Spleen (tissue), 11 donors: ENCODE results near the gene NCKIPSD. TPM values are rescaled to one million over a fixed set of nuclear protein-coding genes. Genes with fewer than 3 reads are reported as not detected.

Source experiments
- DNase-seq: peaks from one replicate; pipeline ENCODE4 v3.0.0-alpha.2; 2020
- H3K27ac ChIP-seq, 8 donors: fragments of 200-600 bp; sonication (generic) in 7 of 8; 1 replicate in 4 of 8; 2 replicates in 4 of 8; pipeline versions ENCODE4 v1.5.0 to v1.8.0; 2016 to 2021; ENCODE audit warnings: inconsistent platforms in 4 of 8, mild to moderate bottlenecking in 4 of 8, moderate library complexity in 1 of 8
- H3K27me3 ChIP-seq, 7 donors: fragments of 200-600 bp; sonication (generic) in 6 of 7; replicated peaks in 1 of 7; 1 replicate in 4 of 7; 2 replicates in 3 of 7; pipeline versions ENCODE4 v1.5.0 to v1.8.0; 2016 to 2021; ENCODE audit warnings: inconsistent platforms in 3 of 7, mild to moderate bottlenecking in 1 of 7
- H3K36me3 ChIP-seq, 6 donors: fragments of 200-600 bp; sonication (generic) in 5 of 6; 1 replicate in 4 of 6; 2 replicates in 2 of 6; pipeline versions ENCODE4 v1.5.0 to v1.8.0; 2016 to 2021; ENCODE audit warnings: inconsistent platforms in 2 of 6
- H3K4me1 ChIP-seq, 6 donors: fragments of 200-600 bp; sonication (generic) in 5 of 6; 1 replicate in 3 of 6; 2 replicates in 3 of 6; pipeline versions ENCODE4 v1.5.0 to v1.8.0; 2016 to 2021; ENCODE audit warnings: inconsistent platforms in 3 of 6
- H3K4me3 ChIP-seq, 8 donors: fragments of 200-600 bp; sonication (generic) in 7 of 8; 1 replicate in 4 of 8; 2 replicates in 4 of 8; pipeline versions ENCODE4 v1.5.0 to v1.8.0; 2016 to 2021; ENCODE audit warnings: inconsistent platforms in 4 of 8, mild to moderate bottlenecking in 4 of 8, moderate library complexity in 2 of 8
- H3K9me3 ChIP-seq, 8 donors: fragments of 200-600 bp; sonication (generic) in 7 of 8; 1 replicate in 4 of 8; 2 replicates in 4 of 8; pipeline versions ENCODE4 v1.5.0 to v1.8.0; 2016 to 2021; ENCODE audit warnings: inconsistent platforms in 4 of 8
- POLR2A ChIP-seq, 3 donors: fragments of 450-650 bp; IDR thresholded peaks; one replicate each; pipeline ENCODE4 v1.5.1; 2017; ENCODE audit warnings: antibody characterized with exemption in 3 of 3, mild to moderate bottlenecking in 1 of 3
- POLR2AphosphoS5 ChIP-seq, 3 donors: sonication (generic); formaldehyde crosslinking; IDR thresholded peaks; one replicate each; pipeline ENCODE4 v1.5.1; 2017; ENCODE audit warnings: antibody characterized with exemption in 3 of 3
- WGBS, 5 donors: extraction: QIAGEN DNeasy Blood & Tissue Kit in 3 of 5; methylation state at CpG; one replicate each; pipeline versions ENCODE4 v1.1.5 to v1.1.7; 2013 to 2018; 5-methylcytosine and 5-hydroxymethylcytosine counted together
- intact Hi-C: fragments of 100-400 bp; cut with DNase I; formaldehyde crosslinking; loops from one replicate; pipeline ENCODE4 v1.15.0; 2023; ENCODE audit warnings: low total_unique reads
- microRNA-seq, 3 donors: library from miRNA; unstranded; fragments of <30 nt; microRNA quantifications; one replicate each; pipeline versions ENCODE4 to v1.1.0, GENCODE V29; 2019 to 2020
- polyA plus RNA-seq, 3 donors: library from polyadenylated mRNA; stranded (reverse); fragments of 200-250 nt; gene quantifications; one replicate each; pipeline ENCODE4 v1.2.1, GENCODE V29; 2013
- small RNA-seq, 4 donors: library from RNA; depleted of rRNA; stranded (forward); fragments of <200 nt; gene quantifications; one replicate each; pipeline ENCODE3, GENCODE V24; 2016
- total RNA-seq, 7 donors: library from RNA; depleted of rRNA in 3 of 7; stranded (reverse); fragments of >200 nt in 3 of 7; fragmentation: NEBNext Ultra II Directional in 4 of 7; extraction: Animal tissue kit (Norgen Biotek cat#: 25700) in 4 of 7; gene quantifications; one replicate each; pipeline versions ENCODE4 v1.1.0 to v1.2.1, GENCODE V29; 2016 to 2021
- TF ChIP-seq, protein P1 (sequence below), 11 experiments: fragments of 200-600 bp in 7 of 11; fragments of 450-650 bp in 4 of 11; sonication (generic) in 4 of 11; IDR thresholded peaks in 8 of 11; conservative IDR thresholded peaks in 3 of 11; 1 replicate in 7 of 11; 2 replicates in 4 of 11; pipeline versions ENCODE4 v1.4.0 to v1.8.0; 2016 to 2021; ENCODE audit warnings: antibody characterized with exemption in 11 of 11, inconsistent platforms in 4 of 11, mild to moderate bottlenecking in 1 of 11
- donor health status: healthy with polysubstance abuse.
- donor health status: DM: no; HTN: no; CAD: no; lungs with moderate emphysema.
- donor health status: DM: no; HTN: no; CAD: no.
- donor health status: Bipolar disorder and iron deficiency.
- donor health status: healthy.
- donor health status: DM: no; HTN: no; CAD: no.
- donor health status: DM: yes; HTN: yes; CAD: no.

NCKIPSD gene
- total and polyA plus RNA-seq, 10 donors = 5.9 to 33.9 (median 17.8) TPM

DNA sequence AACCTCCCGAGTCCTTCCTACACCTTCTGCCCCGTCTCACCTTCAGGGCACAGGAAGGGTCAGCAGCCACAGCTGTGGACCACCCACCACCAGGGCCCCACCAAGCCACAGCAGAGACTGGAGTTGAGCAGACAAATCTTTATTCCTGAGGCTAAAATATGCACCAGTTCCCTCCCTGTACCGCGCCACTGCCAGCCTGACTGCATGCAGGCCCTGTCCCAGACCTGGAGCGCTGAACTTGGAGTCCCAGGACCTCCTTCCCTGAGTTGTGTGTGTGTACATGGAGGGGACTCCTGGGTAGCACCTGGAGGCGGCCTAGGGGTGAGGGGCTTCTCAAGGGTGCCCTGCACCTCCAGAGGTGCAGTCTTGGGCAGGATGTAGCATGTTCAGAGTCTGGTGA is 60.1 kb downstream of the NCKIPSD start:
- H3K27me3 ChIP-seq = no peaks in the 10 kb centered on the region
- no peaks in the 10 kb centered on the region for H3K9me3 ChIP-seq
- no peak overlapping the region for H3K27ac ChIP-seq
- H3K4me3 ChIP-seq = no peak overlapping the region
- TF ChIP-seq POLR2AphosphoS5 (IDR thresholded peaks at IDR 0.05) = no peak
- TF ChIP-seq, protein P1, sequence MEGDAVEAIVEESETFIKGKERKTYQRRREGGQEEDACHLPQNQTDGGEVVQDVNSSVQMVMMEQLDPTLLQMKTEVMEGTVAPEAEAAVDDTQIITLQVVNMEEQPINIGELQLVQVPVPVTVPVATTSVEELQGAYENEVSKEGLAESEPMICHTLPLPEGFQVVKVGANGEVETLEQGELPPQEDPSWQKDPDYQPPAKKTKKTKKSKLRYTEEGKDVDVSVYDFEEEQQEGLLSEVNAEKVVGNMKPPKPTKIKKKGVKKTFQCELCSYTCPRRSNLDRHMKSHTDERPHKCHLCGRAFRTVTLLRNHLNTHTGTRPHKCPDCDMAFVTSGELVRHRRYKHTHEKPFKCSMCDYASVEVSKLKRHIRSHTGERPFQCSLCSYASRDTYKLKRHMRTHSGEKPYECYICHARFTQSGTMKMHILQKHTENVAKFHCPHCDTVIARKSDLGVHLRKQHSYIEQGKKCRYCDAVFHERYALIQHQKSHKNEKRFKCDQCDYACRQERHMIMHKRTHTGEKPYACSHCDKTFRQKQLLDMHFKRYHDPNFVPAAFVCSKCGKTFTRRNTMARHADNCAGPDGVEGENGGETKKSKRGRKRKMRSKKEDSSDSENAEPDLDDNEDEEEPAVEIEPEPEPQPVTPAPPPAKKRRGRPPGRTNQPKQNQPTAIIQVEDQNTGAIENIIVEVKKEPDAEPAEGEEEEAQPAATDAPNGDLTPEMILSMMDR (IDR thresholded peaks at IDR 0.05 in 8 of 11, conservative IDR thresholded peaks at IDR 0.05 in 3 of 11) = no peak
- TF ChIP-seq POLR2A (IDR thresholded peaks at IDR 0.05) = no peak
- 93 to 99% (median 94%) methylated on average over 5 to 6 of the region's 6 CpGs for WGBS, 5 donors
- intact Hi-C loops = no loop called here
- DNase-seq = no peak
- peaks cover 0 to 65% (median 39%) of the 10 kb centered on the region in 6 donors for H3K36me3 ChIP-seq
- H3K4me1 ChIP-seq = peaks cover 0 to 15% (median 0%) of the 10 kb centered on the region in 6 donors

DNA sequence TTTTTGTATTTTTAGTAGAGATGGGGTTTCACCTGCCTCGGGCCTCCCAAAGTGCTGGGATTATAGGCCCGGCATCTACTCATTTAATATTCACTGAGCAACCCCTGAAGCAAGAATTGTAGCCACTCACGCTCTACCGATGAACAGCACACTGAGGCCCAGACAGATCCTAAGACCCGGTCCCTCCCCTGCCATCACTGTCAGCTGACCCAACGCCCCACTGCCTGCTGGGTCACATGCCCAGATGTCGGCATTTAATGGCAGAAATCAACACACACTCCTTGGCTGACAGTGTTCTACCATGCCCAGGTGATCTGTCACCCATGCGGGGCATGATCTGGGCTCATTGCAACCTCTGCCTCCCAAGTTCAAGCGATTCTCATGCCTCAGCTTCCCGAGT is 60.9 kb downstream of the NCKIPSD start:
- no peak for DNase-seq
- TF ChIP-seq POLR2AphosphoS5 (IDR thresholded peaks at IDR 0.05) (no peak), POLR2A (IDR thresholded peaks at IDR 0.05) (no peak)
- TF ChIP-seq, protein P1 (IDR thresholded peaks at IDR 0.05 in 8 of 11, conservative IDR thresholded peaks at IDR 0.05 in 3 of 11) = no peak
- WGBS, 5 donors = 94 to 99% (median 96%) methylated on average over 10 of the region's 10 CpGs
- Histone ChIP-seq H3K36me3 (peaks cover 0 to 57% (median 34%) of the 10 kb centered on the region in 6 donors), H3K27me3 (no peaks in the 10 kb centered on the region), H3K9me3 (no peaks in the 10 kb centered on the region), H3K4me1 (peaks cover 0 to 15% (median 0%) of the 10 kb centered on the region in 6 donors), H3K27ac (peak overlapping the region in 1 of 8 donors; percentile 38), H3K4me3 (no peak overlapping the region)
- intact Hi-C loops = no loop called here

DNA sequence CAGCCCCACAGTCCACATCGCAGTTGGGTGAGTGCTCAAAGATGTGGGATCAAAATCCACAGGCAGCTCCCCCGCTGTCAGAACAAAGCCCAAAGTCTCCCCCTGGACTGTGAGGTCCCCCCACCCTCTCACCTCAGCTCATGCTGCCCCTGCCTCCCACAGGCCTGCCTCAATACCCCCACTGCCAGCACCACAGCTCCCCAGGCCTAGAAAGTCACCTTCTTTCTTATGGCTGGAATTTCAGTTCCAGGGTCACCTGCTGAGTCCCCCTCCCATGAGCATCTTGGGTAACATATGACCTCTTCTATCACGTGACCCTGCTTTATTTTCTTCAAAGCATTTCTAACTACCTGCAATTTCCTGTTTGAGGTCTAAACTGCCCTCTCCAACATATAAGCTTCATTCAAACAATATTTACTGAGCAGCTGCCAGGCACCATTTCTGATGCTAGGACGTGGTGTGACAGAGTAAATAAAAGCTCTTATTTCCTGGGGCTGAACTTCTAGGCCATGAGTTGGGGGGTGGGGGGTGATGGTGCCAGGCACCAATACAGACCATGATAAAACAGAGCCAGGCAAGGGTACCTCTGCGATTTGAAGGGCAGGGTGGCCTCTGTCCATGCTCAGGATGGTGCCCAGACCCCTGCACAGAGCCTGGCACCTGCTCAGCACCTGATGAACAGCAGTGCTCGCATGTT is 61.7 kb downstream of the NCKIPSD start:
- peaks cover 0 to 6% (median under 1%) of the 10 kb centered on the region in 8 donors for H3K9me3 ChIP-seq
- peaks cover 0 to 49% (median 32%) of the 10 kb centered on the region in 6 donors for H3K36me3 ChIP-seq
- WGBS, 5 donors = 73 to 82% (median 80%) methylated on average over 6 of the region's 6 CpGs
- no peak for TF ChIP-seq POLR2A (IDR thresholded peaks at IDR 0.05)
- TF ChIP-seq, protein P1 (IDR thresholded peaks at IDR 0.05 in 8 of 11, conservative IDR thresholded peaks at IDR 0.05 in 3 of 11) = no peak
- no peak for TF ChIP-seq POLR2AphosphoS5 (IDR thresholded peaks at IDR 0.05)
- no peak overlapping the region for H3K4me3 ChIP-seq
- DNase-seq = no peak
- peak overlapping the region in 2 of 8 donors; percentile 26 to 38 for H3K27ac ChIP-seq
- no peaks in the 10 kb centered on the region for H3K27me3 ChIP-seq
- H3K4me1 ChIP-seq = peaks cover 0 to 15% (median 0%) of the 10 kb centered on the region in 6 donors
- intact Hi-C loops = no loop called here

Small RNAs within 50 kb of the gene (microRNA-seq; reads per million reads assigned to microRNA genes)
- 0 reads per million in 3 donors for gene MIR4793

Small RNAs within 50 kb of the gene (small RNA-seq; reads per million reads assigned to genes)
- 0 reads per million in 4 donors for gene AC141002.1

Other genes starting within 250 kb of the NCKIPSD start
- gene CCDC51, start 245.8 kb downstream of the NCKIPSD start, total RNA-seq = 10 to 100 TPM in 6 of 7 donors, 1 to 10 TPM in 1; 8.4 to 22.2 (median 18.7) TPM
- gene CCDC51, start 245.8 kb downstream of the NCKIPSD start, polyA plus RNA-seq = 10 to 100 TPM; 10.2 to 15.8 (median 12.4) TPM
- gene TMA7, start 245.7 kb downstream of the NCKIPSD start, total RNA-seq = 100 to 1,000 TPM; 145 to 258 (median 170) TPM
- gene TMA7, start 245.7 kb downstream of the NCKIPSD start, polyA plus RNA-seq = 100 to 1,000 TPM; 606 to 753 (median 701) TPM
- 10 to 100 TPM in 1 of 7 donors, 1 to 10 TPM in 6; 6.4 to 10.0 (median 7.0) TPM for gene ATRIP, start 239.2 kb downstream of the NCKIPSD start, total RNA-seq
- 1 to 10 TPM; 5.2 to 5.7 (median 5.2) TPM for gene ATRIP, start 239.2 kb downstream of the NCKIPSD start, polyA plus RNA-seq
- 100 to 1,000 TPM; 154 to 227 (median 182) TPM for gene SHISA5, start 181.7 kb downstream of the NCKIPSD start, total RNA-seq
- 100 to 1,000 TPM in 1 of 3 donors, 10 to 100 TPM in 2; 80.2 to 132 (median 85.6) TPM for gene SHISA5, start 181.7 kb downstream of the NCKIPSD start, polyA plus RNA-seq
- gene PFKFB4, start 129.1 kb downstream of the NCKIPSD start, total RNA-seq = 10 to 100 TPM; 11.0 to 43.1 (median 22.8) TPM
- 1 to 10 TPM; 2.0 to 4.8 (median 3.8) TPM for gene PFKFB4, start 129.1 kb downstream of the NCKIPSD start, polyA plus RNA-seq
- gene UCN2, start 122.1 kb downstream of the NCKIPSD start, total RNA-seq = under 1 TPM in 5 of 7 donors, not detected in 2; 0.20 to 0.60 (median 0.51) TPM
- under 1 TPM; 0.21 to 0.61 (median 0.45) TPM for gene UCN2, start 122.1 kb downstream of the NCKIPSD start, polyA plus RNA-seq
- 10 to 100 TPM in 5 of 7 donors, 1 to 10 TPM in 2; 8.6 to 33.7 (median 13.5) TPM for gene COL7A1, start 90.6 kb downstream of the NCKIPSD start, total RNA-seq
- 100 to 1,000 TPM in 2 of 3 donors, 10 to 100 TPM in 1; 39.7 to 144 (median 110) TPM for gene COL7A1, start 90.6 kb downstream of the NCKIPSD start, polyA plus RNA-seq
- gene UQCRC1, start 76.3 kb downstream of the NCKIPSD start, total RNA-seq = 100 to 1,000 TPM; 126 to 222 (median 130) TPM
- 100 to 1,000 TPM in 1 of 3 donors, 10 to 100 TPM in 2; 88.6 to 128 (median 92.6) TPM for gene UQCRC1, start 76.3 kb downstream of the NCKIPSD start, polyA plus RNA-seq
- gene TMEM89, start 64.1 kb downstream of the NCKIPSD start, total RNA-seq = not detected
- gene TMEM89, start 64.1 kb downstream of the NCKIPSD start, polyA plus RNA-seq = under 1 TPM in 2 of 3 donors, not detected in 1; 0.42 to 0.46 TPM
- 10 to 100 TPM; 18.0 to 59.7 (median 23.1) TPM for gene SLC26A6, start 50.5 kb downstream of the NCKIPSD start, total RNA-seq
- gene SLC26A6, start 50.5 kb downstream of the NCKIPSD start, polyA plus RNA-seq = 10 to 100 TPM in 2 of 3 donors, 1 to 10 TPM in 1; 8.5 to 21.6 (median 17.1) TPM
- 1 to 10 TPM in 6 of 7 donors, under 1 TPM in 1; 0.56 to 2.7 (median 1.8) TPM for gene CELSR3, start 23.0 kb downstream of the NCKIPSD start, total RNA-seq
- gene CELSR3, start 23.0 kb downstream of the NCKIPSD start, polyA plus RNA-seq = 1 to 10 TPM in 2 of 3 donors, under 1 TPM in 1; 0.89 to 2.5 (median 2.0) TPM
- gene IP6K2, start 31.3 kb upstream of the NCKIPSD start, total RNA-seq = 100 to 1,000 TPM in 1 of 7 donors, 10 to 100 TPM in 6; 62.1 to 105 (median 74.8) TPM
- 10 to 100 TPM; 64.8 to 81.5 (median 79.1) TPM for gene IP6K2, start 31.3 kb upstream of the NCKIPSD start, polyA plus RNA-seq
- gene PRKAR2A, start 162.0 kb upstream of the NCKIPSD start, total RNA-seq = 10 to 100 TPM; 15.3 to 38.5 (median 26.3) TPM
- gene PRKAR2A, start 162.0 kb upstream of the NCKIPSD start, polyA plus RNA-seq = 1 to 10 TPM; 4.8 to 8.3 (median 5.0) TPM
- 10 to 100 TPM; 13.0 to 51.2 (median 26.8) TPM for gene SLC25A20, start 213.0 kb upstream of the NCKIPSD start, total RNA-seq
- 10 to 100 TPM; 16.1 to 31.7 (median 17.0) TPM for gene SLC25A20, start 213.0 kb upstream of the NCKIPSD start, polyA plus RNA-seq
- 100 to 1,000 TPM in 4 of 7 donors, 10 to 100 TPM in 3; 92.3 to 112 (median 101) TPM for gene ARIH2, start 232.9 kb upstream of the NCKIPSD start, total RNA-seq
- gene ARIH2, start 232.9 kb upstream of the NCKIPSD start, polyA plus RNA-seq = 10 to 100 TPM; 25.2 to 53.3 (median 32.3) TPM